ENCODE results near the gene GAGE12J.
"Not testable (repeated sequence)": the region's sequence is repeated elsewhere in the genome, so short reads cannot be mapped to it uniquely, and the experiment has no call there.

The GAGE12J gene, protein sequence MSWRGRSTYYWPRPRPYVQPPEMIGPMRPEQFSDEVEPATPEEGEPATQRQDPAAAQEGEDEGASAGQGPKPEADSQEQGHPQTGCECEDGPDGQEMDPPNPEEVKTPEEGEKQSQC

DNA sequence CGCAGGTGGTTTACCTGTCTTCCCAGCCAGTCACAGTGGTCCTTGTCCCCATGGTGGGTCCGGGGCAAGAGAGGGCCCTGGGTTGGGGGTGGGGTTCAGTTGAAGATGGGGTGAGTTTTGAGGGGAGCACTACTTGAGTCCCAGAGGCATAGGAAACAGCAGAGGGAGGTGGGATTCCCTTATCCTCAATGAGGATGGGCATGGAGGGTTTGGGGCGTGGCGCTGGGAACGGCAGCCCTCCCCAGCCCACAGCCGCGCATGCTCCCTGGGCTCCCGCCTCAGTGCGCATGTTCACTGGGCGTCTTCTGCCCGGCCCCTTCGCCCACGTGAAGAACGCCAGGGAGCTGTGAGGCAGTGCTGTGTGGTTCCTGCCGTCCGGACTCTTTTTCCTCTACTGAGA lies at the start of gene GAGE12J:
GAGE12J (plus strand) TSS at position 301 of the 400 bp plus-strand sequence. CDS start 1,157 bp downstream, outside the sequence.
- not testable (repeated sequence) for H3K9me3 ChIP-seq (ENCODE audit: control insufficient read depth, low read length); H3K4me3 ChIP-seq (ENCODE audit: low read length); H3K4me1 ChIP-seq (ENCODE audit: control insufficient read depth, insufficient read depth, low read length); H3K9ac ChIP-seq (ENCODE audit: low read length); H3K36me3 ChIP-seq (ENCODE audit: control insufficient read depth, insufficient read depth, low read length); H3K27me3 ChIP-seq (ENCODE audit: control insufficient read depth, insufficient read depth, low read length)

DNA sequence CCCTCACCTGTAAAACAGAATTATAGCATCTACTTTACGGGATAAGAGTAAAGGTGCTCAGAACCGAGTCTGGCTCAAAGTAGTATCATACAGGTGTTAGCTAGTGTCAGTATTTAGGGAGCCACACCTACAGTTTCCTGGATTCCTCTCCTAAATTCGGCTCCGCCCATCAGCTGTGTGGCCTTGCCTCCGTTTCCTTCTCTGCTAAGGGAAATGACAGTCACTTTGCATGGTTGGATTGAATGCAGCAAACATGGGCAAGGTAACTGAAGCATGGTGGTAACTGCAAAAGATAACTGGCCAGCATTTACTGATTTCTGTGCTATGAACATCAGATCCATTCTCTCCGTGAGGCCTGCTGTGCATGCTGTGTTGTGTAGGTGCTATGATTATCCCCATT lies 49.4 kb upstream of the GAGE12J start:
- no peaks in the 10 kb centered on the region for H3K9me3 ChIP-seq (ENCODE audit: control insufficient read depth, low read length)
- H3K4me3 ChIP-seq (ENCODE audit: low read length): no peak overlapping the region
- H3K4me1 ChIP-seq (ENCODE audit: control insufficient read depth, insufficient read depth, low read length): peaks cover 26% of the 10 kb centered on the region
- no peaks in the 10 kb centered on the region for H3K27me3 ChIP-seq (ENCODE audit: control insufficient read depth, insufficient read depth, low read length)
- no peak overlapping the region for H3K9ac ChIP-seq (ENCODE audit: low read length)
- no peaks in the 10 kb centered on the region for H3K36me3 ChIP-seq (ENCODE audit: control insufficient read depth, insufficient read depth, low read length)

DNA sequence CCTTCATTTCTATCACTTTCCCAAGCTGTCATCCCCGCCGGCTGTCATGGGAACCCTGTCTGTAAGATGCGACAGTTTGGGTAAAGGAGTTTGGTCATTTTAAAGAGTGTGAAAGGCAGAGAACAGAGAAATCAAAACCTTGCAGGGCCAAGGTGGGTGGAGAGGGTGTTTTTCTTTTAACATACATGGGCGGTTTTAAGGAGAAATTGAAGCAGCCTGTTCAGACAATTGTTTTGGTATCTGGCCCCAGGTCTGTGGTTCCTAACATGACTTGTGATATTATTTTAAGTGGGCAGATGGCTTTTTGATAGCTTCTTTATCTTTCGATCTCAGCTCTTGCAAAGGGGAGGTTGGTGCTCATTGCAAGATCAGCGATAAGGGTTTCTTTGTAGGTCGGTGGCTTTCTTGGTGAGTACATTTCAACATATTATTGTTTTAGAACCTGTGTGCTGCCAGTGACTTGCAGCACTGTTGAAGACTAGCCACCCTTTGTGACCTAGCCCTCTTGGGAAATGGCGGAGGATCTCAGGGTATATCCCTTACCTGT lies 48.6 kb upstream of the GAGE12J start:
- H3K9ac ChIP-seq (ENCODE audit: low read length): no peak overlapping the region
- no peaks in the 10 kb centered on the region for H3K9me3 ChIP-seq (ENCODE audit: control insufficient read depth, low read length)
- no peaks in the 10 kb centered on the region for H3K27me3 ChIP-seq (ENCODE audit: control insufficient read depth, insufficient read depth, low read length)
- H3K4me3 ChIP-seq (ENCODE audit: low read length): no peak overlapping the region
- H3K4me1 ChIP-seq (ENCODE audit: control insufficient read depth, insufficient read depth, low read length): peaks cover 26% of the 10 kb centered on the region
- H3K36me3 ChIP-seq (ENCODE audit: control insufficient read depth, insufficient read depth, low read length): no peaks in the 10 kb centered on the region

DNA sequence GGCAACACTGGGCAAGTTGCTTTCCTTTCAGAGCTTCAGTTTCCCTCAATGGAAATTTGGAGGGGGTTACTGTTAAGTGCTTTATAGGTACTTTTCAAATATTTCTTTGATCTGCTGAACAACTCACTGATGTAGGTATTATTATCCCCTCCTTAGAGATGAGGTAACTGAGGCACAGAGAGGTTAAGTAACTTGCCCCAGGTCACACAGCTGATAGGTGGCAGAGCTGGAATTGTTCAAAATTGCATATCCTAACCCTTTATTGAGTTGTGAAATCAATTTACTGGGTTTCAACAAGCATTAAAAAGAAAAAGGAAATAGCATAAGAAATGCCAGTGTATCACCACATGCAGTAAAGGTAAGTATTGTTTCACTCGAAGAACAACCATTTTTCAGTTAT lies 45.6 kb upstream of the GAGE12J start:
- Histone ChIP-seq H3K36me3 (ENCODE audit: control insufficient read depth, insufficient read depth, low read length) (no peaks in the 10 kb centered on the region), H3K27me3 (ENCODE audit: control insufficient read depth, insufficient read depth, low read length) (no peaks in the 10 kb centered on the region), H3K4me1 (ENCODE audit: control insufficient read depth, insufficient read depth, low read length) (peaks cover 18% of the 10 kb centered on the region), H3K9ac (ENCODE audit: low read length) (no peak overlapping the region), H3K4me3 (ENCODE audit: low read length) (no peak overlapping the region), H3K9me3 (ENCODE audit: control insufficient read depth, low read length) (no peaks in the 10 kb centered on the region)

DNA sequence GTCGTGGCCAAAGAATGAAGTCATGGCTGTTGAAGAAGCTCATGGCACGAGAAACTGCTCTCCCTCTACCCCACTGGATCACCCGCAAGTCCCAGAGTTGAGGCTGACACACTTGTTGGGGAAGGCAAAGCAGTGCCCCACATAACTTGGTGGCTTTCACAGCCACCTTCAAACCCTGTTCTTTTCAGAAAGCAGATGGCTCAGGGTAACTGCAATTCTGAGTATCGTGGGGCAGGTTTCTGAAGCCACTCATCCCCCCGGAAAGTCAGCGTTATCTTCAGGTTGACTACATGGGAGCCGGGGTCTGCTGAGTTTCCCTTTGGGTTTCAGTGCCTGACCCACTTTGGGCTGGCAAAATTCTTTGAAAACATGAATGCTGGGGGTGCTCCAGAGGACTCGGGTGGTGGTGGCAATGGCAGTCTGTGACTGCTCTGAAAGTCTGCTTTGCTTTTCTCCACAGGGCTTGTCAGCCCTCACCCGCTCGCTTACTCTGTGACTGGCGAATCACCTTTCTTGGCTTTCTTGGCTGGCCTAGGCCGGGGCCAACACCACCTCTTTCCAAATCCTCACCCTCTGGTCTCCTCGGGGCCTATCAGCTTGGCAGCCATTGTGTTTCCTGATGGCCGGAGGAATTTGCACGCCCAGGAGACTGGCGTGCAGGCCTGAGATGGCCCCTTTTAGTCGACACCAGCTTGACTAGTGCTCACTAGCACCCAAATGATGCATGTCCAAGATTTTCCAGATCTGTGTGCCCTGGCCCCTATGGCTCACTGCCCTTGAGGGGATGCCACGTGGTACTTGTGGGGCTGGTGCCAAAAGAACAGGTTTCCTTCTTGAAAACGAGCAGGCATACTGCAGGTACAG lies 44.9 kb upstream of the GAGE12J start:
- no peaks in the 10 kb centered on the region for H3K36me3 ChIP-seq (ENCODE audit: control insufficient read depth, insufficient read depth, low read length)
- H3K4me1 ChIP-seq (ENCODE audit: control insufficient read depth, insufficient read depth, low read length): peaks cover 12% of the 10 kb centered on the region
- H3K9me3 ChIP-seq (ENCODE audit: control insufficient read depth, low read length): no peaks in the 10 kb centered on the region
- no peak overlapping the region for H3K4me3 ChIP-seq (ENCODE audit: low read length)
- no peaks in the 10 kb centered on the region for H3K27me3 ChIP-seq (ENCODE audit: control insufficient read depth, insufficient read depth, low read length)
- no peak overlapping the region for H3K9ac ChIP-seq (ENCODE audit: low read length)

DNA sequence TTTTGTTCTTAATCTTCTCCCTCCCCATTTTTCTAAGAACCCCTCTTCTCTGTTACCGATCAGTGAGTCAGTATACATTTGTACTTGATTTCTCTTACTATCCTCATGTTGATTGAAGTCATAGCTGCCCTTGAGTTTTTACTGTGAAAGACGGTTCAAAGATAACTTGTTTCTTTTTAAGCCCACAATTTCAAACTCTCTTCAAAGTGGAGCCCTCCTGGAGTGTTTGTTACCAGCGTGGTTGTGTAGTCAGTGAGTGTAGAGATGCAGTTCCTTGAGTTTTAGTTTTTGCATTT lies 44.4 kb upstream of the GAGE12J start:
- Histone ChIP-seq H3K4me1 (ENCODE audit: control insufficient read depth, insufficient read depth, low read length) (peaks cover 7% of the 10 kb centered on the region), H3K9me3 (ENCODE audit: control insufficient read depth, low read length) (no peaks in the 10 kb centered on the region), H3K27me3 (ENCODE audit: control insufficient read depth, insufficient read depth, low read length) (no peaks in the 10 kb centered on the region), H3K4me3 (ENCODE audit: low read length) (no peak overlapping the region), H3K9ac (ENCODE audit: low read length) (no peak overlapping the region), H3K36me3 (ENCODE audit: control insufficient read depth, insufficient read depth, low read length) (no peaks in the 10 kb centered on the region)

DNA sequence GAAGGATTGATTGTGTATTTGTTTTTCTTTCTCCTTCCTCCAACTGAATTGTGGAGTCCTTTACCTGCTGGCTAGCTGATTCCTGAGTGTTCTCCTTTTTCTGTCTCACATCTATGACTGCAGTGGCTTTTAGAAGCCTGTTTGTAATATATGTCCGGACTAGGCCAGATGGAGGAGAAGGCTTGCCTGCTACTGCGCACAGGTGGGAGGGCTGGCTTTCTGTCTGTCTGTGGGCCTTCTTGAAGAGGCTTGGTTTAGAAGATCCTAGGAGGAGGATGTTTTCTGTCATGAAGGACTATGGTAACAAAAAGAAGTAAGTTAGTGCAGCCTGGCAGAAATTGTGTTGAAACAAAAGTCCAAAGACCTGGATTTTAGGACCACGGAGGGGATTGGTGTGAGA lies 43.8 kb upstream of the GAGE12J start:
- H3K9me3 ChIP-seq (ENCODE audit: control insufficient read depth, low read length): no peaks in the 10 kb centered on the region
- H3K4me3 ChIP-seq (ENCODE audit: low read length): no peak overlapping the region
- H3K4me1 ChIP-seq (ENCODE audit: control insufficient read depth, insufficient read depth, low read length): peaks cover 4% of the 10 kb centered on the region
- no peaks in the 10 kb centered on the region for H3K27me3 ChIP-seq (ENCODE audit: control insufficient read depth, insufficient read depth, low read length)
- H3K9ac ChIP-seq (ENCODE audit: low read length): no peak overlapping the region
- no peaks in the 10 kb centered on the region for H3K36me3 ChIP-seq (ENCODE audit: control insufficient read depth, insufficient read depth, low read length)

DNA sequence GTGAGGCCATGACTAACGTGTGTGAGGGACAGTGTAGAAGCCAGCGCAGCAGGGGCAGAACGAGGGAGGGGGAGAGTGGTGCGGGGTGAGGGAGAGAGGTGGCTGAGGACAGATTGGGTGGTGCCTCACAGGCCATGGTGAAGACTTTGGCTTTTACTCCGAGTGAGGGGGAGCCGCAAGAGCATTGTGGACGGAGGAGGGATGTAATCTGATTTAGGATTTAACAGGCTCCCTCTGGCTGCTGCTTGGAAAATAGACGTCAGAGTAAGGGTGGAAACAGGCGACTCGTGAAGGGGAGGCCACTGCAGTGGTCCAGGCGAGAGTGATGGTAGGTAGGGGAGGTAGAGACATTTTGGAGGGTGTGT lies 39.2 kb upstream of the GAGE12J start:
- no peaks in the 10 kb centered on the region for H3K27me3 ChIP-seq (ENCODE audit: control insufficient read depth, insufficient read depth, low read length)
- H3K4me3 ChIP-seq (ENCODE audit: low read length): no peak overlapping the region
- H3K36me3 ChIP-seq (ENCODE audit: control insufficient read depth, insufficient read depth, low read length): no peaks in the 10 kb centered on the region
- no peaks in the 10 kb centered on the region for H3K4me1 ChIP-seq (ENCODE audit: control insufficient read depth, insufficient read depth, low read length)
- H3K9ac ChIP-seq (ENCODE audit: low read length): no peak overlapping the region
- no peaks in the 10 kb centered on the region for H3K9me3 ChIP-seq (ENCODE audit: control insufficient read depth, low read length)

DNA sequence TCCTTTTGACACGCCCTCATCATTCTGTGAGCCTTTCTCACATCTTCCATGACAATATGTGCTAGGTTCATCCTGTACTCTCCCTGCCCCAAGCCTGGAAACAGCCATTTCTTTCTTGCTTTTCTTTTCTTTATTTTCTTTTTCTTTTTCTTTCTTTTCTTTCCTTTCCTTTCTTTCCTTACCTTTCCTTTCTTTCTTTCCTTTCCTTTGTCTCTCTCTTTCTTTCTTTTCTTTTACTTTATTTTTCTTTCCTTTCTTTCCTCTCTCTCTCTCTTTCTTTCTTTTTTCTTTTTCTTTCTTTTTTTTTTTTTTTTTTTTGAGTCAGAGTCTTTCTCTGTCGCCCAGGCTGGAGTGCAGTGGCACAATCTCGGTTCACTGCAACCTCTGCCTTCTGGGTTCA lies 37.6 kb upstream of the GAGE12J start:
- Histone ChIP-seq H3K36me3 (ENCODE audit: control insufficient read depth, insufficient read depth, low read length) (no peaks in the 10 kb centered on the region), H3K4me1 (ENCODE audit: control insufficient read depth, insufficient read depth, low read length) (no peaks in the 10 kb centered on the region), H3K27me3 (ENCODE audit: control insufficient read depth, insufficient read depth, low read length) (no peaks in the 10 kb centered on the region), H3K9me3 (ENCODE audit: control insufficient read depth, low read length) (no peaks in the 10 kb centered on the region), H3K4me3 (ENCODE audit: low read length) (no peak overlapping the region), H3K9ac (ENCODE audit: low read length) (no peak overlapping the region)

DNA sequence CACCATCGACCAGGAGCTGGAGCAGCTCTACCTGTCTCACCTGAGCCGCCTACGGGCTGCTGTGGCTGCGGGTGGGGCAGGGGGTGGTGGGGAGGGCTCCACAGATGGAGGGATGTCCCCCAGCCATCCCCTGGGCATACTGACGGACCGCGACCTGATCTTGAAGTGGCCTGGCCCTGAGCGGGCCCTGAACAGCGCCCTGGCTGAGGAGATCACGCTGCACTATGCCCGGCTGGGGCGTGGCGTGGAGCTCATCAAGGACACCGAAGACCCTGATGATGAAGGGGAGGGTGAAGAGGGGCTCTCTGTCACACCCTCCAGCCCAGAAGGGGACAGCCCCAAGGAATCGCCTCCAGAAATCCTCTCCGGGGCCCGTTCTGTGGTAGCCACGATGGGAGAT lies 35.7 kb upstream of the GAGE12J start:
- H3K4me1 ChIP-seq (ENCODE audit: control insufficient read depth, insufficient read depth, low read length): no peaks in the 10 kb centered on the region
- H3K4me3 ChIP-seq (ENCODE audit: low read length): no peak overlapping the region
- no peaks in the 10 kb centered on the region for H3K36me3 ChIP-seq (ENCODE audit: control insufficient read depth, insufficient read depth, low read length)
- no peaks in the 10 kb centered on the region for H3K9me3 ChIP-seq (ENCODE audit: control insufficient read depth, low read length)
- H3K9ac ChIP-seq (ENCODE audit: low read length): no peak overlapping the region
- H3K27me3 ChIP-seq (ENCODE audit: control insufficient read depth, insufficient read depth, low read length): no peaks in the 10 kb centered on the region

DNA sequence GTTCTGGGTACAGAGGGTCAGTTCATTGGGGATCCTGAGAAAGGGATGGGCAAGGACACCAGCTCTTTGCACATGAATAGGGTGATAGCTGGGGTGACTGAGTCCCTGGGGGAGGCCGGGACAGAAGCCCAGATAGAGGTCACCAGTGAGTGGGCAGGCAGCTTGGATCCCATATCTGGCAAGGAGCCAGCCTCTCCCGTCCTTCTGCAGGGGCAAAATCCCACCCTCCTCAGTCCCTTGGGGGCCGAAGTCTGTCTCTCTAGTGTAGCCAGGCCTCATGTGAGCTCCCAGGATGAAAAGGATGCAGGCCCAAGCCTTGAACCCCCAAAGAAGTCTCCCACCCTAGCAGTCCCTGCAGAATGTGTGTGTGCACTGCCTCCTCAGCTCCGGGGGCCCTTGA lies 35.3 kb upstream of the GAGE12J start:
- Histone ChIP-seq H3K9me3 (ENCODE audit: control insufficient read depth, low read length) (no peaks in the 10 kb centered on the region), H3K27me3 (ENCODE audit: control insufficient read depth, insufficient read depth, low read length) (no peaks in the 10 kb centered on the region)

DNA sequence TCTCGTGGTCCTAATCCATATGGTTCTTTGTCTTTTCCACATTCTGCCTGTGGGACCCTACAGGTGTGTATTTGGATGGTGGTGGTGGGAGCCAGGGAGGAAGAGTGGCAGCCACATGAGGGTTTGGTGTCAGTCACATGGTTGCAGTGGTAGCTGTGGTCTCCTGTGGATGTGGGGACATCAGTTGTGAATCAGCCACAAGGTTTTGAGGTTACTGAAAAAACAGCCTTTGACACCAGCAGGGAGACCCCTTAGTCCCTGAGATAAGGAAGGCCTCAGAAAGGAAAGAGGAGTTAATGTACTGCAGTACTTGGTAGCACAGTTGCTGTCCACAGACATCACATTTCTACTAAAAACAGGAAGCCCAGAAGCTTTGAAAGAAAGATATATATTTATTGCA lies 34.2 kb upstream of the GAGE12J start:
- no peak overlapping the region for H3K9ac ChIP-seq (ENCODE audit: low read length)
- H3K4me1 ChIP-seq (ENCODE audit: control insufficient read depth, insufficient read depth, low read length): no peaks in the 10 kb centered on the region
- H3K36me3 ChIP-seq (ENCODE audit: control insufficient read depth, insufficient read depth, low read length): no peaks in the 10 kb centered on the region
- H3K9me3 ChIP-seq (ENCODE audit: control insufficient read depth, low read length): no peaks in the 10 kb centered on the region
- H3K4me3 ChIP-seq (ENCODE audit: low read length): no peak overlapping the region
- H3K27me3 ChIP-seq (ENCODE audit: control insufficient read depth, insufficient read depth, low read length): no peaks in the 10 kb centered on the region

More for the DNA sequence above, 35.3 kb upstream of the GAGE12J start:
- Histone ChIP-seq H3K4me1 (ENCODE audit: control insufficient read depth, insufficient read depth, low read length) (no peaks in the 10 kb centered on the region), H3K36me3 (ENCODE audit: control insufficient read depth, insufficient read depth, low read length) (no peaks in the 10 kb centered on the region), H3K4me3 (ENCODE audit: low read length) (no peak overlapping the region), H3K9ac (ENCODE audit: low read length) (no peak overlapping the region)
